Endometrial microvascular endothelial cells (primary cell): ENCODE measurements around the gene ISM1. TPM values are rescaled to one million over a fixed set of nuclear protein-coding genes. Genes with fewer than 3 reads are reported as not detected.
"Not testable (repeated sequence)": the region's sequence is repeated elsewhere in the genome, so short reads cannot be mapped to it uniquely, and the experiment has no call there.

Source experiments
- in situ Hi-C: cut with HindIII; loops from 2 replicates; pipeline ENCODE4 v1.10.0; 2017; ENCODE audit warnings: low sequenced_read_pairs, low pct_unique_long_range_greater_than_20kb; ENCODE audit errors: inconsistent ontology term
- total RNA-seq: library from RNA; depleted of rRNA; stranded (reverse); fragments of >200 nt; gene quantifications from one replicate; pipeline ENCODE4 v1.2.3, GENCODE V29; 2015; ENCODE audit errors: inconsistent ontology term

The ISM1 gene
- total RNA-seq, 1 donor from 2014 or later = 0.84 TPM

DNA sequence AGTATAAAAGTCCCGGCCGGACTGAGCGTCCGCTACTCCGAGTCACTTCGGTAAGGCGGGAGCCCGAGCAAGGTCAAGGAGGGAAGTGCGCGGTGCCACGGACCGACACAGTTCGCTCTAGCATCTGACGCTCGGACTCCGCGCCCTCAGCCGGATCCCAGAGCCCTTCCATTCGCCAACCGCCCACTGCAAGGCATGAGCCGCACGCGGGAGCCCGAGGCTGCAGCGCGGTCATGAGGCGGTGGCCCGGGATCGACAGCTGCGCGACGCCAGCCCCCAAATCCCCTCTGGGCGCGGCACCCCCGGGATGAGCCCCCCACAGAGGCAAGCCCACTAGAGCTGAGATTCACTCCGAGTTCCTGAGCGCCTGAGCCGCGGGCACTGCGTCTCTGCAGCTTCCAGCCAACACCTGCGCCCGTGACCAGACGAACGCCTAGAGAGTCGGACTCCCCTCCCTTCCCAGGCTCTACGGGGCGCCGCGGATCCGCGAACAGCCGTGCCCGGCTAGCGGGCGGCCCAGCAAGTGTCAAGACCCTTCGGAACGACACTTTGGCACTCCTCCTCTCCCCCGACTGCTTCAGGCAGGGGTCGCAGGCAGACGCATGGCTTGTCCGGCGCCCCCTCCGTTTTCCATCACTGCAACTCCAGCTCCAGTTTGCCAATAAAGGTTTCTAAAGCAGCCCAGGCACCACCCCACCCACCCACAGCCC, 725 bp upstream of the ISM1 start:
- in situ Hi-C loops = no loop called here

DNA sequence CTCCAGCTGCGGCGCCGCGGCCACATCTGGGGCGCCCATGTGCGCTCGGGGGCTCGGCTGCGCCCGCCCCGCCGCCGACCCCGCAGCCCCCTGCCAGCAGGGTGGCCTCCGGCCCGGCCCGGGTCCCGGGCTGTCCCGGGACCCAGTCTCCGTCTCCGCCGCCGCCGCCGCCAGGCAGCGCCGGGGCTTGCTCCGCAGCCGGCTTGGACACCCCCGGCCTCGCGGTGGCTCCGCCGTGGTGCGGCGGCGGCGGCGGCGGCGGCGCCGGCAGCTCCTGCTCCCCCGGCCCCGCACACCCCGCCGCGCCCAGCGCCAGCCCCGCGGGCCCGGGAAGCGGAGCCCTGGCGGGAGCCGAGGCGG, 219 bp downstream of the ISM1 start:
- in situ Hi-C loops = no loop called here

DNA sequence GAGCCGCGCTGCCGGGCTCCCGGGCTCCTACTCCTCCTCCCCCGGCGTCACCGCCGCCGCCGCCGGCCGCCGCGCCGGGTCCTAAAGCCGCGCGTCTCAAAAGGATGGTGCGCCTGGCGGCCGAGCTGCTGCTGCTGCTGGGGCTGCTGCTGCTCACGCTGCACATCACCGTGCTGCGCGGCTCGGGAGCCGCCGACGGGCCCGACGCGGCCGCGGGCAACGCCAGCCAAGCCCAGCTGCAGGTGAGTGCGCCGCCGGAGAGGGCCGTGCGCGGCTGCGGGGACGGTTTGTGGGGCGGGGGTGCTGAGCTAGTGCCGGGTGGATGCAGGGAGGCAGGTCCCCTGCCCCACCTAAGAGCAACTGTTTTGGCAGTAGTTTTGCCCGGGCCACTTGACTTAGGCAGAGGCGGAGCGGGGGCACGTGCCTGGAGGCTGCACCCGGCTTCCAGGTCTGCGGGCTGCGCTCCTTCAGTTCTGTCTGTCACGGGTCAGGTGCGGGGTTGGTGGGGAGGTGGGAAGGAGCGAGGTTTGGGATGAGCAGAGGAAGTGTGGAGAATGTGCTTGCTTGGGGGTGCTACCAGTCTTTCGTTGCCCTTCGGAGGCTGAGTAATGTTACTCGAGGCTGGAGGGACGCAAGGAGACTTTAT, 722 bp downstream of the ISM1 start:
- in situ Hi-C loops = no loop called here

DNA sequence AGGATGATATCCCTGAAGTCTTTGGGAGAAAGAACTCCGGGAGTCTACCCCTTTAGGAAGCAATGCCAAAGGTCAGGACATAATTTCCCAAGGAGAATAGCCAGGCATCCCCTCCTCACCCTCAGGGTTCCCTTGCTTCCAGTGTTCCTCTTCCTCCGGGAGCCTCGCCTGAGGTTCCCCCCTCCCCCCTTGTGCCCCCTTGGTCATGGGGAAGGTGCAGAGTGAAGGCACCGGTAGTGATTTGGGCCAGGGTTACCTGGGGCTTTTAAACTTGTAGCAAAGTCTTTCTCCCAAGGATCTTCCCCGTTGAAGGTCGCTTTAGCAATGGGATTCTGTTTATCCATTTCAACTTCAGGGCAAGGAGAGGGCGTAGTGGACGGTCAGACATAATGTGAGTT, 1.2 kb downstream of the ISM1 start:
- in situ Hi-C loops = no loop called here

DNA sequence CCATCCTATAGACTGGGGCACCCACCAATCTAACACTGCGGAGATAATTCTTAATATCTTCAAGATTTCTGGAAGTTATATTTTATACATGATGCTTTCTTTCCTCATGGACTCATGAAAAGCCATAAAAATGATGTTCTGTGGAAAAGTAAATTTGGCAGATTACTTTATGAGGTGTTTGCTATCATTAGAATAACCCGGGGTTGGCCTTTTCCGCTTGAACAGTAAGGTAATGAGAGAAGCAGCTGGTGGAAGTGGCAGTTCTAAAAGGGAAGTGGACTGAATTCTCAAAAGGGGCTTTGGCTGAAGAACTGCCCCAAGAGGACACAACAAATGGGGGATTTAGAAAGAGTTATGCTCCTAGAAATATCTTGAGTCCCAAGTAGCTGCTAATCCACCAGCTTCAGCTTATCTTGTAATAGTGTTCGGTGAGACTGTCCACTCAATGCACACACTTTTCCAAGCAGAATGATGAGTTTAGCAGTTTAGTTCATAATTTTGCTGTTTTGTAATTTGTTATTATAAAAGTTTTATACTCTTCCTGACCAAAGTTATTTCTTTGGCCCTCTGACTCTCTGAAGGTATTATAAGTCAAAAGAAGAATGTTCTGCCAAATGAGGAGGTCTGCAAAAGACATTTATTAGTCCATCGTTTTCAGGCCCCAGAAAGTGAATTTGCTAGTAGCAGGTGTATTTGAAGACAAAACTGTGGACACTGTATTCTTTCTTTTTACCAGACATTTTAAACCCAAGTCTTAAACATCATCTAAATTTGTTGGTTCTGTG, 2.9 kb downstream of the ISM1 start:
- in situ Hi-C loops = no loop called here

GRCh38 chr20:13226367-13226766, 5.3 kb downstream of the ISM1 start:
- in situ Hi-C loops = no loop called here

GRCh38 chr20:13228771-13229170, 7.7 kb downstream of the ISM1 start:
- in situ Hi-C loops = no loop called here

DNA sequence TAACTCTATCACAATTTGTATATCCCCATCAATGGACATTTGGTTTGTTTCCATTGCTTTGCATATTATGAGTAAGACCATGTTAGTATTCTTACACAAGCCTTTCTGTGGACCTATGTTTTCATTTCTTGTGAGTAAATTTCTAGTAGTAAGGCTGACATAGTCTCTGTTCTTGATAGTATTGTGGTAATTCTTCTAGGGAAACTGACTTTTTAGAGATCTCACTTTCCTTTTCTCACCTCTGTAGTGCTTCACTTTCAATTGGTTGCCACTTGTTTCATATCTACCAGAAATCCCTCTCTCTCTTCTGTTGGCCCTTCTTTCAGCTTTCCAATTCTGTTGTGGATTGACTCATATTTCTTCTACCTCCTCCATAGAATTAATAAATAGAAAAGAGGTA, 8.5 kb downstream of the ISM1 start:
- in situ Hi-C loops = no loop called here

DNA sequence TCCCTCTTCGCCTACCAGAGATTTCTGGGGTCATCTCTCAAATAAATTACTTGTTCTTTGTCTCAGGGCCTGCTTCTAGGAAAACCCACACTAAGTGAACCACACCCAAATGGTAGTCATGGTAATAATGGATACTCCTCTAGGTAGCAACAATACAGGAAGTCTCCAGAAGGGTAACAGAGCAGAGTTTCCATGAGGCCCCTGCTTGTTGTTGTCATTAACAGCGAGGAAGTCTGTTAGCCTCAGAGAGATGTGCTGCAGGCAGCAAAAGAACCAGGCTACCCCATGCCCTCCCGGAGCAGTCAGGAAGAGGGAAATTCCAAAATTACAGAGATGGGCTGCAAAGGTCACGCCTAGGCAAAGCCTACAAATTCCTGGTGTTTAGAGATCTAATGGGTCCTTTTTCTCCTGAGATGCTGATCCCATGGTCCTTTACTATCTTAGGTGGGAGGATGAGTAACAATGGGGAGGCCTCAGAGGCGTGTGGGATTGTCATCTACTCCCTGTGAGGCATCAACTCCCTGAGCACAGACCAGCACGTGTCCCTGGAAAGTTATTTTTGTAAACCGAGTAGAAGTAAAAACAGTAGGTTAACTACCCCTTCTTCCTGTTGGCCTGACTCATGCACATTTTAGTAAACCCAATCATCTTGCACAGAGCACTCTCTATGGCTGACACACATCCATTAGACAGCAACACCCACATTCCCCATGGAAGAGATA, 10.1 kb downstream of the ISM1 start:
- in situ Hi-C loops = no loop called here

- in situ Hi-C loops = no loop called here
Measured at GRCh38 chr20:13232999-13233398, 11.9 kb downstream of the ISM1 start.

DNA sequence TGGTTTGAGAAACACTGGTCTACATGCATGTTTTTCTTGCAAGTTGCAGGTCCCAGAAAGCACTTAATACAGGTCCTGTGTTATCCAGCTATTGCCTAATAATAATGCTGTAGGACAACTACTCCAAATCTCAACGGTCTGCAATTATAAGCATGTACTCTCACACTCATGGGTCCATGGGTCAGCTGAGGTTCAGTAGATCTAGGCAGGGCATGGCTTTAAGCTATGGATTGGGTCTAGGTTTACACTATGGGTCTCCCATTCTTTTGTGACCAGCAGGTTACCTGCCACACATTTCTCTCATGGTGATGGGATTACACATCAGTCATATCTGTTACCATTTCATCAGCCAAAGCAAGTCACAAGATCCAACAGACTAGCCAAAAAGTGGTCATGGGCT, 13.9 kb downstream of the ISM1 start:
- in situ Hi-C loops = no loop called here

DNA sequence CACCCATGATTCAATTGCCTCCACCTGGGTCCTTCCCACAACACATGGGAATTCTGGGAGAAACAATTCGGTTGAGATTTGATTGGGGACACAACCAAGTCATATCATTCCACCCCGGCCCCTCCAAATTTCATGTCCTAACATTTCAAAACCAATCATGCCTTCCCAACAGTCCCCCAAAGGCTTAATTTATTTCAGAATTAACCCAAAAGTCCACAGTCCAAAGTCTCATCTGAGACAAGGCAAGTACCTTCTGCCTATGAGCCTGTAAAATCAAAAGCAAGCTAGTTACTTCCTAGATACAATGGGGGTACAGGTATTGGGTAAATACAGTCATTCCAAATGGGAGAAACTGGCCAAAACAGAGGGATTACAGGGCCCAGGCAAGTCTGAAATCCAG, 15.3 kb downstream of the ISM1 start:
- in situ Hi-C loops = not testable (repeated sequence)

DNA sequence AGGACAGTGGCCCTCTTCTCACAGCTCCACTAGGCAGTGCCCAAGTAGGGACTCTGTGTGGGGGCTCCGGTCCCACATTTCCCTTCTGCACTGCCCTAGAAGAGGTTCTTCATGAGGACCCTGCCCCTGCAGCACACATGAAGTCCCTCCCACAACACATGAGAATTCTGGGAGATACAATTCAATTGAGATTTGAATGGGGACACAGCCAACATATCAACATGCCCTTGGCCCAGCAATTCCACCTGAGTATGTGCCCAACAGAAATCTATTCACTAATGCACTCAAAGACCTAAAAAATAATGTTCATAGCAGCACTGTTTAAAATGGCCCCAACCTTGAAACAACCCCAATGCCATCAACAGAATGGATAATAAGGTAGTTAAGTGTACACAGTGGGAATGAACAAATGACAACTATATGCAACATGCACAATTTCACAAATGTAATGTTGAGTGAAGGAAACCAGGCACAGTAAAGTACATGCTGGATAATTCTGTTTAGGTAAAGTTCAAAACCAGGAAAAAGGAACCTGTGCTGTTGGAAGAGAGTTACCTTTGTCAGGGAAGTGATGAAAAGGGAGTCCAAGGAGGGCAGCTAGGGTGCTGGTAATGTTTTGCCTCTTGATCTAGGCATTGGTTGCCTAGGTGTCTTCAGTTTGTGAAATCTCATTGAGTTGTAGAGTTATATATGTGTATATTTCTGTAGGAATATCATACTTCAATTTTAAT, 16.1 kb downstream of the ISM1 start:
- in situ Hi-C loops = no loop called here

DNA sequence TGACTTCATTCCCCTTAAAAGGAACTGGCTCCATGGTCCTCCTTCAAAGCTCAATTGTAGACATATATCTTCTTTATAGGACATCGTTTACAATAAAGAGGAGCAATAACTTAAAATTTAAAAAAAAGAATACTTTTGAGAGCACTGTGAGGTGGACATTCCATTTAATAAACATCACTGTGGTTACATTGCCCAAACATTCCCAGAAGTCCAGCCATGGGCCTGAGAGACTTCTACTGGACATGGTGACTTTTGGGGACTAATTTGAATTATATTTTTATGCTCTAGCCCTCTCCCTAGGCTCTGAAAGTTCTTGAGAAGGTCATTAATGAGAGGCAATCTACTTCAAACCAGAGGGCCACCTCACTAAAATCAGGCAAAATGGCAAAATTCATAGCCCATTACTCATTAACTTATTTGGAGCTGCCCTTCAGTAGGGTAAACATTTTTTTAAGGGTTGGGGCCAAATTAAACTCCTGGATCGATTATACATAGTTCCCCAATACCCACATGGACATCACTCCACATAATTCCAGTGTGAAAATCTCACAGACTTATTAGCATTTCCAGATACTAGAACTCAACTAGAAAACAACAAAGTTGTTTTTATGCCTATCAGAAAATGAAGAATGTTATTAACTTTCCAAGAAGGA, 17.1 kb downstream of the ISM1 start:
- in situ Hi-C loops = no loop called here

- in situ Hi-C loops = no loop called here
Measured at GRCh38 chr20:13243826-13244376, 22.8 kb downstream of the ISM1 start.

GRCh38 chr20:13245250-13245723, 24.2 kb downstream of the ISM1 start:
- in situ Hi-C loops = no loop called here

DNA sequence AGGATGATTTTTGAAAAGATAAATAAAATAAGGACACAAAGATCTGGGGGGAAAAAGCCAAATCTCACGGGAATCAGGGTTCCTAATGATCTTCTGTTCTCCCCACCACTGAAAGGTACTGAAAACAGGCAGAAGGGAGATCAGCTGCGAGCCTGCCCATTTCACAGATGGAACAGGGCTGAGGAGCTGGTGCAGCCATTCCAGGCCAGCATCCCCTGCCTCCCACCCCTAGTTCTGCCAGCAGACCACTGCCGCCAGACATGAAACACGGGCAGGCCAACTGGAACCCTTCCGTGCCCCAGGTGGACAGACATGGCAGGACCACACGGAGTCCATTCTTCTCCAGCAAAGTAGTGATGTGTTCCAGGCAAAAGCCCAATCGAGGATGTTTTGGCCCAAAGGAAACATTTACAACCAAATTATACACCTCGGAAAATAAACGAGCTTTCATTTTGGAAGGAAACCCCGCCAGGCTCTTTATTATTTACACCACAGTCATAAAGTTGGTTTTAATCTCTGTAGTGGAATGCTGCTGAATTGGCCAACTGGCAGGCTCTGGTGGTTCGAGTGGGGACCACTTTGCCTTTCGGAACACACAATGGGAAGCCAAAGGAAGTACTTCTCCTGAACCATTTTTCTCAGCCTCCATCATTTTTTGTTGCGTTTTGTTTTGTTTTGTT, 28.2 kb downstream of the ISM1 start:
- in situ Hi-C loops = no loop called here

DNA sequence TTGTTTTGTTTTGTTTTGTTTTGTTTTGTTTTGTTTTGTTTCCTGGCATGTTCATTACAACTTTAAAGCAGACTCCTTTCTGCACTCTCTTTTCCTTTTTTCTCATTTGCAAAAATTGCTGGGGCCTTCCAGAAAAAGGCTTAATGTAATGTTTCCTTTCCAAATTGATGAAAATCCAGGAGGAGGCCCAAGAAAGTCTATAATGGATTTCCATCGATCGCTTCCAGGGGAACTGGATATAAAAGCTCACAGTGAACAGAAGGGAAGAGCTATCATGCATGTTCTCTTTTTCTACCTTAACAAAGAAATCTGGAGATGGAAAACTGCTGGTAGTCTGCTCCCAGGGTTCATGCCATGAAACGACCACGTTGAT, 28.7 kb downstream of the ISM1 start:
- in situ Hi-C loops = no loop called here
